Measurements from ENCODE around the gene SEC14L3. TPM values are rescaled to one million over a fixed set of nuclear protein-coding genes. Genes with fewer than 3 reads are reported as not detected.

SEC14L3 gene
- total RNA-seq, 1 experiment from 2014 or later, result not detected

DNA sequence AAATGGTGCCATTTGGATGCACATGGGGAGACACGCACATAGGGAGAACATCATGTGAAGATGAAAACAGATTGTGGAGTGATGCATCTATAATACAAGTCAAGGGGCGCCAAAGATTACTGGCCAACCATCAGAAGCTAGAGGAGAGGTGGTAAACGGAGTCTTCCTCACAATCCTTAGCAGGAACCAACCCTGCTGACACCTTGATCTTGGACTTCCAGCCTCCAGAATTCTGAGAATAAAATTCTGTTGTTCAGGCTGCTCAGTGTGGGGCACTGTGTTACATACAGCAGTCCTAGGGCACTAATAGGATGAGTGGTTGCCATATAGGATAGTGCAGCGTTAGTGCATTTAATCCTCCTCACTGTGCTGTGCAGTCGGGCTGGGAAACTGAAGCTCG, 41.6 kb upstream of the SEC14L3 start:
- no peaks in the 10 kb centered on the region for H3K36me3 Mint-ChIP-seq (ENCODE audit: insufficient read depth in 1 of 3, low read depth in 3 of 3)
- no peak overlapping the region for H3K4me3 Mint-ChIP-seq
- TF ChIP-seq, protein P1, sequence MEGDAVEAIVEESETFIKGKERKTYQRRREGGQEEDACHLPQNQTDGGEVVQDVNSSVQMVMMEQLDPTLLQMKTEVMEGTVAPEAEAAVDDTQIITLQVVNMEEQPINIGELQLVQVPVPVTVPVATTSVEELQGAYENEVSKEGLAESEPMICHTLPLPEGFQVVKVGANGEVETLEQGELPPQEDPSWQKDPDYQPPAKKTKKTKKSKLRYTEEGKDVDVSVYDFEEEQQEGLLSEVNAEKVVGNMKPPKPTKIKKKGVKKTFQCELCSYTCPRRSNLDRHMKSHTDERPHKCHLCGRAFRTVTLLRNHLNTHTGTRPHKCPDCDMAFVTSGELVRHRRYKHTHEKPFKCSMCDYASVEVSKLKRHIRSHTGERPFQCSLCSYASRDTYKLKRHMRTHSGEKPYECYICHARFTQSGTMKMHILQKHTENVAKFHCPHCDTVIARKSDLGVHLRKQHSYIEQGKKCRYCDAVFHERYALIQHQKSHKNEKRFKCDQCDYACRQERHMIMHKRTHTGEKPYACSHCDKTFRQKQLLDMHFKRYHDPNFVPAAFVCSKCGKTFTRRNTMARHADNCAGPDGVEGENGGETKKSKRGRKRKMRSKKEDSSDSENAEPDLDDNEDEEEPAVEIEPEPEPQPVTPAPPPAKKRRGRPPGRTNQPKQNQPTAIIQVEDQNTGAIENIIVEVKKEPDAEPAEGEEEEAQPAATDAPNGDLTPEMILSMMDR (conservative IDR thresholded peaks at IDR 0.05), result no peak

More for the DNA sequence above, 41.6 kb upstream of the SEC14L3 start:
- H3T11ph ChIP-seq (ENCODE audit: low read length), result no peak overlapping the region
- no peak overlapping the region for H3K4ac ChIP-seq (ENCODE audit: low read depth, low read length)
- peaks cover 5% of the 10 kb centered on the region for H3K27me3 Mint-ChIP-seq (ENCODE audit: low read depth)
- no peaks in the 10 kb centered on the region for H3K9me3 ChIP-seq (ENCODE audit: control insufficient read depth, low read depth, low read length)
- no peak overlapping the region for H4K5ac ChIP-seq (ENCODE audit: insufficient read length, low read depth, low read length)
- no peak overlapping the region for H4K8ac ChIP-seq (replicated peaks; ENCODE audit: insufficient read length, low read depth, low read length)
- no peaks in the 10 kb centered on the region for H3K79me1 ChIP-seq (ENCODE audit: insufficient read depth, low read depth, low read length, poor library complexity, severe bottlenecking)
- no peak overlapping the region for H3K4me2 ChIP-seq (ENCODE audit: insufficient read depth, insufficient read length, low read length)
- no peaks in the 10 kb centered on the region for H4K20me1 ChIP-seq (ENCODE audit: control insufficient read depth, insufficient read depth, insufficient read length)
- no peak overlapping the region for H2AFZ ChIP-seq (ENCODE audit: low read length)
- no peak overlapping the region for H3K27ac Mint-ChIP-seq
- no peak overlapping the region for H2BK12ac ChIP-seq (ENCODE audit: insufficient read length, low read depth, low read length)
- H3K18ac ChIP-seq (ENCODE audit: insufficient read length, low read depth, low read length), result no peak overlapping the region
- H3K23ac ChIP-seq (ENCODE audit: insufficient read length, low read depth, low read length), result no peak overlapping the region
- no peak overlapping the region for H3K14ac ChIP-seq (ENCODE audit: insufficient read depth, low read length)
- H2BK120ac ChIP-seq (ENCODE audit: low read depth, low read length, poor library complexity, severe bottlenecking), result no peak overlapping the region
- peaks cover 0 to 2% of the 10 kb centered on the region in 2 experiments; a peak in 1 of 4 replicates for H3K4me1 Mint-ChIP-seq
- H3K79me2 ChIP-seq (ENCODE audit: insufficient read depth, low read length), result no peaks in the 10 kb centered on the region
- no peaks in the 10 kb centered on the region for H3K23me2 ChIP-seq (ENCODE audit: insufficient read length, low read depth, low read length, poor library complexity, severe bottlenecking)
- no CpG with 5 or more reads among the region's 6 CpGs for WGBS (ENCODE audit: extremely low coverage, insufficient read length, low lambda C conversion rate)
- no peak overlapping the region for H4K91ac ChIP-seq (ENCODE audit: insufficient read length, low read depth, low read length)
- H3K4me1 ChIP-seq (ENCODE audit: insufficient read depth, low read length), result no peaks in the 10 kb centered on the region
- no peak overlapping the region for H3K9ac ChIP-seq (ENCODE audit: extremely low read depth, insufficient read length, low read length)
- H3K27ac ChIP-seq (ENCODE audit: insufficient read length, low read depth, low read length), result no peak overlapping the region
- no peak overlapping the region for H2AK5ac ChIP-seq (ENCODE audit: insufficient read length, low read length)
- no peak for DNase-seq
- H2BK15ac ChIP-seq (ENCODE audit: low read depth, low read length), result no peak overlapping the region
- peaks cover 3 to 5% of the 10 kb centered on the region in 2 experiments; a peak in 2 of 5 replicates for H3K9me3 Mint-ChIP-seq
- no peaks in the 10 kb centered on the region for H3K27me3 ChIP-seq (ENCODE audit: insufficient read depth, low read length)
- no peak overlapping the region for H3K56ac ChIP-seq (ENCODE audit: insufficient read length, low read depth, low read length)
- no peak overlapping the region for H2BK5ac ChIP-seq (ENCODE audit: insufficient read length, low read length)
- no peak overlapping the region for H2BK20ac ChIP-seq (ENCODE audit: low read depth, low read length, poor library complexity, severe bottlenecking)

All from H9 (cell line).